NCI-H446 treated with DMSO at 0.1 percent for 48 hours (cell line): Measurements from ENCODE around the gene PEAK1.

Source experiments
- DNase-seq: peaks from one replicate; lab custom pipeline; 2025; lab: John Stamatoyannopoulos, UW

PEAK1 gene

GRCh38 chr15:77126529-77127326 is 293.2 kb downstream of the PEAK1 start:
- DNase-seq, result no peak

DNA sequence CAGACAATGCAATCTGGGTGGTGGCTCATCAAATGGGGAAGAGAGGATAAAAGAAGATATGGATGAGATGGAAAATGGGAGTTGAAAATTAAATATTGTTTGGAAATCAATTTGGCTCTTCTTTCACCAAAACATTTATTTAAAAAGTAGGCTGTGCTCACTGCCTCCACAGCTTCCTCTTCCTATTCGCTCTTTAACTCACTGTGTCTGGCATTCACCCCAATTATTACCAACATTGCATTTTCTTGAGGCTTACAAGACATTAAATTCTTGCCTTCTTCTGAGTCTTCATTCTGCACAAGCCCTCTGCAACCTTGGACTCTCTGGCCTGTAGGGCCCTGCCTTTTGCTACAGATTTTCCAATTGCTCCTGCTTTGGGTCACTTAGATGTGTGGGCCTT is 296.1 kb downstream of the PEAK1 start:
- no peak for DNase-seq

GRCh38 chr15:77122576-77122975 is 297.3 kb downstream of the PEAK1 start:
- no peak for DNase-seq

- DNase-seq, result no peak
Observed at GRCh38 chr15:77121599-77121998, 298.3 kb downstream of the PEAK1 start.

DNA sequence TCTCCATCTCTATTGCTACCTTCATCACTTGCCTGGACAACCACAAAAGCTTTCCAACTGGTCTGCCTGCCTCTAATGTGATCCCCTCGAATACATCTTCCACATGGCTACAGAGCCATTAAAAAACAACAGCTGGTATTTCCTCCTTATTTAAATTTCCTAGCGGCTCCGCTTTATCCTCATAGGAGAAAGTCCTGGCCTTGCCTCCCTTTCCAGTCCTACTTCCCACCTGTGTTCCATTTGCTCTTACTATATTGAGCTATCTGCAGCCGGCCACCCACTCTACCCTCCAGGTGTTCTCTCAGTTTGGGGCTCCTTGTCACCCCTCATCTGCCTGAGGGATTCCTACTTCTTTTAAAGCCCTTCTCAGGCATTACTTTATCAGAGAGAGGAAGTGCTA is 299.3 kb downstream of the PEAK1 start:
- DNase-seq, result no peak

DNA sequence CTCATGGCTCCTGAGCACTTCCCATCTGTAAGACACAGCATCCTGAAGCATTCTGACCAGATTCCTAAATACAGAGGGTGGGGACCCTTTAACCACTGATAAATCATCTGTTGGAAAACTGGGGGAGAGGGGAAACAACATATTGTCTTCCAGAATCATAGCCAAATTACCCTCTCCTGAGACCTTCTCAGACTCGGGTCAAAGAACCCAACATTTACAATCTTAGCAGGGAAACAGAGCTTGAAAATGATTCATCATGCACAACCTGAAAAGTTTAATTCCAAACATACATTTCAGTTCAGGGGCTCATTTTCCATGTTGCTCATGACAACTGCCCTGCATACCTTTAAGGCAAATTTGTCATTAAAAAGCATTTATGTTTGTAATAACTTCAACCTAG is 300.5 kb downstream of the PEAK1 start:
- no peak for DNase-seq

DNA sequence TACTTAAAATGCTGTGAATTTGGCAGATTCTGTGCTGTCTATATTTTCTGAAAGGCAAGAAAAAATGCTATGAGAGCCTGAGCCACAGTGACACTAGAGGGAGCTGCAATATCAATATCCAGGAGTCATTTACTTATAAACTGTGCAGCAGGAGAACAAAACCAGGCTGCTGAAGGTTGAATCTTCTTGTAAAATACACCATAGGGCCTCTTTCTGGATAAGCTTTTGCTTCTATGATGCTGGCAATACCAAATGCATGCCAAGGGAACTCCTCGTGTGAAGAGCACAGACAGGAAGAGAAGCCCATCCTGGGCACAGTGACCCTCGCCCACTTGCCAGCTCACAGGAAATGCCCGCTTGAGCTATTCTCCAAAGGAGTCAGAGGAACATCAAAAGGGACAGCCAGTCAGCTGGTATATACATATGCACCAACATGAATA is 301.0 kb downstream of the PEAK1 start:
- DNase-seq, result peak; percentile 32

DNA sequence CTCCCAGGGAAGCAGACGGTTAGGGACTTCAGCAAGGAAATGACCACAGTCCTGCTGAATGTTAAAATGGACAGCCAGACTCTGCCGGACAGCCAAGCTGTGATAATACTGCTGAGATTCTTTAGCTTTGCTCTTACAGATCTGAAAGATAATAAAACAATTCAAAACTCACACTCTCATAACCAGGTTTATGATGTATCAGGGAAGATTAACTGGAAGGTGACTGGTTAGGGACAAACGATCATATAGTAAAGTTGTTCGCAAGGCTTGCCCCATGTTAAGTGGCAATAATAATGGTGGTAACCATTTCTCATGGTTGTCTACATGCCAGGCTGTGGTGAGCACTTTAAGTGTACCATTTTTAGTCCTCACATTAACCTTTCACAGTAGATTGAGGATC is 304.7 kb downstream of the PEAK1 start:
- no peak for DNase-seq

- DNase-seq, result no peak
Observed at GRCh38 chr15:77112838-77113504, 306.9 kb downstream of the PEAK1 start.

DNA sequence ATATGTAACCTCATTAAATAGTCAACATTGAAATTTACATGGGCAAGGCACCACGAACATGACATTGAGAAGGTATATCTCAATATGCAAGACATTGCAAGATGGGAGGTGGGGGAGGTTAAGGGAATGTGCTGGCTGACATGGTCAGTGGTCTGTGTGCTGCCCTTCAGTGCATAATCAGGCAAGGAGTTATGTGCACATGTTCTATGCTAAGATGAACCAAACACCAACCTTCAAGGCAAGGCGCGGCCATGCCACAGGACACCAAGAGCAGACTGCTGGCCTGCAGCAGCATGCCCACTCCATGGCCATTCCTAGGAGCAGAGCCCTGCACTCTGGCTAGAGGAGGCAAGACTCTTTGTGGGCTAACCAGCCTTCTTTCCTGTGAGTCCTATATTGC is 308.1 kb downstream of the PEAK1 start:
- DNase-seq, result no peak

DNA sequence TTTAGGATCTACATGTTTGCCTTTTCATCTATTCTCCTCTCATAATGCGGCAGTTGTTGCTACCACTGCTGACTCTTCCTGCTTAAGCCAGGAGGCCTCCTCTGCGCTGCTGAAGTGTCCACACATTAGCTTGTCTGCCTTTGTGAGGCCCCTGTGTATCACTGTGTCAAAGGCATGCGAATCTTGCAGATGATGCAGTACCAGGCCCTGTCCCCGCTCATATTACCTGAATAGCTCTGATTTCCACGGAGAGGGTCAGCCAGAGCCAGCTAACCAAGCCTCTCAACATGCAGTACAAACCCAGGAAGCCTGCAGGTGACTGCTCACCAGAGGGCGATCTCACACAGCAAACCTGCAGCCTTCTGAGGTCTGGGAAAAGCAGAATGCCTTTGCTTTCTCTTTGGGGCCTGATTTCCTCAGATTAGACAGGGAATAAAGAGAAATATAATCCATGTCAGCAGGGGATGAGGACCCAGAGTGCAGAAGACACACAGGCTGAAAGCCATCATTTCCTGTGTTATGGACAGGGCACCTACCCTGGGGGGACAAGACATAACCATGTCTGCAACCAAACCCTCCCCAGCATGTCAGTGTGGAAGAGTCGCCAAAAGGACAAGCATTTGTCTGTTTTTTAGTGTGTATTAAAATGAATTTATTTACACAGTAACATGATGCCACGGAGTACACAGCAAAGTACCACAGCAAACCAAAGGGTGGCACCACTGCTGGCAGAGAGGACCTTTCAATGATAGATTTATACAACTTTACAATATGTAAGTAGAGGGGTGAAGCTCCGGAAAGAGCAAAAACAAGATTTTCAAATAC is 312.2 kb downstream of the PEAK1 start:
- no peak for DNase-seq

DNA sequence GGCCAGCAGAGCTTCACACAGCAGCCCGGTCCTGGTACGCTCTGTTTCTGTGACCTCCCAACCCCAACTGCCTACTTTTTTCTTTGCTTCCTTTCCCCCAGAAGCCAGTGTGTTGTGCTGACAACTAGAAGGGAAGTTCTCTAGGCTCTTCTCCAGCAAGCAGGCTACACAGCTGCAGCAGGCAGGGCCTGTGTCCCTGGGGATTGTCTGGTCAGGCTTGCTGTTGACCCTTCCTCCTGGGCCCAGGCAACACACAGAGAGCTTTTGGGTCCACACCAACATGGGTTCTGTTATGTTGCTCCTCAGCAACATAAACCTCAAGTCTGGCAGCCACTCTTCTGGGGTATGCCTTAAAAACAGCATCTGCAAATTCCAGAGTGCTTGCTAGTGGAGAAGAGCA is 312.8 kb downstream of the PEAK1 start:
- DNase-seq, result no peak

DNA sequence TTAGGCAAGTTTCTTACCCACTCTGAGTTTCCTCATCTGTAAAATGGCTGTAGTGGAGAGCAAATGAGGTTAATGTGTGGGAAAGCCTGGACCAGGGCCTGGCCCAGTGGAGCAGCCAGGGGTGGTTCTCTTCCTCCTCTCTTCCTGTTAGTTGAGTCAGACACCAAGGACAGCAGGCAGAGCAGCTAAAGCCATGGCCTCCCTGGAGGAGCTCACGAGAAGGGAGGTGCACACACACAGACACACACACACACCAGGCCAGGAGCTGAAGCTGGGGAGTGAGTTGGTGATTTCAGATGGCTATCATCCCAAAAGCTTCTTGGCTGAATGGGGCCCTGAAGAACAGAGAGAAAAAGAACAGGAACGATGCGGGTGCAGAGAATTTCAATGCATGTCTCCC is 315.7 kb downstream of the PEAK1 start:
- no peak for DNase-seq

DNA sequence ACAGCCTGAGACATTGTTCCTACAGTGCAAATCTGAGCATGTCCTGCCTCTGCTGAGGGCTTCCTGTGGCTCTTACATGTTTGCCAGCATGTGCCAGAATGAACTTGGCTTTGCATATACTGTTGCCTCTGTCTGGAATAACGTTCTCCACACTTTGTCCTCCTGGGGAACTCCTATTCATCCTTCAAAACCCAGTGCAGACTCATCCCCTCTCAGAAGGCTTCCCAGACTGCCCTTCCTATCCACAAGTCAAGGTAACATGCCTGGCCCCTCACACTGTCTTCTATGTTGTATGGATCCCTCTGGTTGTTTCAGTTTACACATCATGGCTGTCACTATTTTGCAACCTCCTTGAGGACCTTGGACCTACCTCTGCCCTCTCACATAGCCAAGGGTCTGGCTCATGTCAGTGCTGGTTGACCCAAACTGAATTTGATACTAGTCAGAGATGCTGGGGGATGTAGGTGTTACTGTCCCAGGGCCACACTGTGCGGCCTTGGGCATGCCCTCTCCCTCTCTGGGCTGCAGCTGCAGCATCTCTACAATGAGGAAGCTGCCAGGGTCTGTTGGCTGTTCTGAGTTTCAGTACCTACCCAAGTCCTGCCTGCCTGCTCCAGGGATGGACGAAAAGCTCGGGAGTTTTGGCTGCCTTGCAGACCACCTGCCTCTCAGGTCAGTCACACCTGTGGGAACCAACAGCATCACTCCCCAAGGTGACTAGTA is 320.0 kb downstream of the PEAK1 start:
- DNase-seq, result no peak

DNA sequence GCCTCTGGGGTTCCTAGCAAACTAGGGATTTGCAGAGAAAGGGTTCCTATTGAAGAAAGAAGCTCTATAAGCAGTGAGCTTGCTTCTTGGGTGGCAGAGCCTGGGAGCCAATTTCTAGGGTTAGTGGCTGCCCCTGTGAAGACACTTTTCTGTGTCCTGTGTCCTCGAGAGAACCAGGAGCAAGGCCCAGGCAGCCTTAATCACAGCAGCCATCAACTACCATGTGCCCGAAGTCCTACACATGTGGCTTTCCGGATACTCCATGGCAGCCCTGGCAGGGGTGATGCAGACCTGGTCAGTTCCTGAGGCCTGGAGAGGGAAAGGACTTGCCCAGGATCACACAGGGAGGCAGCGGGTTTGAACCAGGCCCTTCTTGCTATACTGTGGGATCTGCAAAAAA is 321.3 kb downstream of the PEAK1 start:
- no peak for DNase-seq

DNA sequence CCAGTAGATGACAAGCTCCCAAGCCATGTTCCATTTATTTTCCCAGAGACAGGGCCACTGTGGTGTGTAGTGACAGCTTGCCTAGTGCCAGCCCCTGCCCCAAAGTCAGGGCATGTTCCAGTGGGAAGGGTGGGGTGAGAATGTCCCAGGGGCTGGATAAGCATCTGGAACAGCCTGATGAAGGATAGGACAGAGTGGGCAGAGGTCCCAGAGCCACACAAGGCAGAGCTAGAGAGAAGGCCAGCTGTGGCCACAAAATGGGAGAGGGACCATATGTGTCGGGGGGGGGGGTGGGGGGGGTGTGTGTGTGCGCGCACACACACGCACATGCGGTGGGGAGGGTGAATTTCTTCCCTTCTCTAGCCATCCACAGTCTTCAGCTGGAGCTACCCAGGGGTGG is 322.0 kb downstream of the PEAK1 start:
- DNase-seq, result no peak

- no peak for DNase-seq
Observed at GRCh38 chr15:77097248-77097721, 322.6 kb downstream of the PEAK1 start.

- DNase-seq, result no peak
Observed at GRCh38 chr15:77096541-77096940, 323.4 kb downstream of the PEAK1 start.

GRCh38 chr15:77096138-77096537 is 323.8 kb downstream of the PEAK1 start:
- no peak for DNase-seq

GRCh38 chr15:77094397-77095030 is 325.4 kb downstream of the PEAK1 start:
- DNase-seq, result no peak

DNA sequence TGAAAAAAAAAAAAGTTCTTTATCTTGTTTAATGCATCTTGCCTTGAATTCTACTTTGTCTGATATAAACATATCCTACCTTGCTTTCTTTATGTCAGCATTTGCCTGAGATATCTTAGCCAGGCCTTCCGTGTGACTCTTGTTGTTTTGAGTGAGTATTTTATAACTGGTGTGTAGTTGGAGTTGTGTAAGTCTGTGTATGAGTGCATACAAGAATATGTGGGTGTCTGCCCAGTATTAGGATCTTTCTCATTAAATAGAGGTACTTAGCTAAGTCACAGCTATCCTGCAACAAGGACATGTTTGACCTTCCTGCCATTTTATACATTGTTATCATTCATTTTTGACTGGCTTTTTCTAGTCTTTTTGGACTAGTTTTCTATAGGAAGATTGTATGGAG is 326.5 kb downstream of the PEAK1 start:
- DNase-seq, result no peak

GRCh38 chr15:77091097-77091496 is 328.8 kb downstream of the PEAK1 start:
- no peak for DNase-seq
